Measurements from ENCODE around the gene PCGF5.

PCGF5 gene

DNA sequence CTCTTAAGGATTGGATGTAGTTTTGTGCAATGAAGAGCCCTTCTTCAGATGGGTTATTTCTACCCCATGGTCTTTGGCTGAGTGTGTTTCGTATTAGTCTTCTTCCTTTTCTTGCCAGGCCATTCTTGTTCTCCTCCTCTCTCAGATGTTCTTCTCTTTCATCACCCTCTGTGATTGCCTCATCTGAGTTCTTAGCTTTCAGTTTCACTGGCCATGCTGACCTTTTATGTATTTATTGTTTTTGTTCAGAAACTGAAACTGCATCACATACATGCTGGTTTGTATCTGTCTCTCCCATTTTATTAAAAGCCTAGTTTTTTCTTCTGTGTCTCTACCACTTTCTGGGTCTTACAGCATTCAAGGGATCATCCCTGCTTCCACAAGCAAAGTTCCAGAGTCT lies 21.7 kb upstream of the PCGF5 start:
- peak; percentile 91 for DNase-seq (ENCODE audit: low read depth)
- H3K4me3 ChIP-seq (ENCODE audit: control insufficient read depth, low read depth, low read length) = no peak overlapping the region
- TF ChIP-seq, protein P1, sequence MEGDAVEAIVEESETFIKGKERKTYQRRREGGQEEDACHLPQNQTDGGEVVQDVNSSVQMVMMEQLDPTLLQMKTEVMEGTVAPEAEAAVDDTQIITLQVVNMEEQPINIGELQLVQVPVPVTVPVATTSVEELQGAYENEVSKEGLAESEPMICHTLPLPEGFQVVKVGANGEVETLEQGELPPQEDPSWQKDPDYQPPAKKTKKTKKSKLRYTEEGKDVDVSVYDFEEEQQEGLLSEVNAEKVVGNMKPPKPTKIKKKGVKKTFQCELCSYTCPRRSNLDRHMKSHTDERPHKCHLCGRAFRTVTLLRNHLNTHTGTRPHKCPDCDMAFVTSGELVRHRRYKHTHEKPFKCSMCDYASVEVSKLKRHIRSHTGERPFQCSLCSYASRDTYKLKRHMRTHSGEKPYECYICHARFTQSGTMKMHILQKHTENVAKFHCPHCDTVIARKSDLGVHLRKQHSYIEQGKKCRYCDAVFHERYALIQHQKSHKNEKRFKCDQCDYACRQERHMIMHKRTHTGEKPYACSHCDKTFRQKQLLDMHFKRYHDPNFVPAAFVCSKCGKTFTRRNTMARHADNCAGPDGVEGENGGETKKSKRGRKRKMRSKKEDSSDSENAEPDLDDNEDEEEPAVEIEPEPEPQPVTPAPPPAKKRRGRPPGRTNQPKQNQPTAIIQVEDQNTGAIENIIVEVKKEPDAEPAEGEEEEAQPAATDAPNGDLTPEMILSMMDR (conservative IDR thresholded peaks at IDR 0.05; ENCODE audit: control insufficient read depth, insufficient read depth, low read depth, low read length) = no peak

DNA sequence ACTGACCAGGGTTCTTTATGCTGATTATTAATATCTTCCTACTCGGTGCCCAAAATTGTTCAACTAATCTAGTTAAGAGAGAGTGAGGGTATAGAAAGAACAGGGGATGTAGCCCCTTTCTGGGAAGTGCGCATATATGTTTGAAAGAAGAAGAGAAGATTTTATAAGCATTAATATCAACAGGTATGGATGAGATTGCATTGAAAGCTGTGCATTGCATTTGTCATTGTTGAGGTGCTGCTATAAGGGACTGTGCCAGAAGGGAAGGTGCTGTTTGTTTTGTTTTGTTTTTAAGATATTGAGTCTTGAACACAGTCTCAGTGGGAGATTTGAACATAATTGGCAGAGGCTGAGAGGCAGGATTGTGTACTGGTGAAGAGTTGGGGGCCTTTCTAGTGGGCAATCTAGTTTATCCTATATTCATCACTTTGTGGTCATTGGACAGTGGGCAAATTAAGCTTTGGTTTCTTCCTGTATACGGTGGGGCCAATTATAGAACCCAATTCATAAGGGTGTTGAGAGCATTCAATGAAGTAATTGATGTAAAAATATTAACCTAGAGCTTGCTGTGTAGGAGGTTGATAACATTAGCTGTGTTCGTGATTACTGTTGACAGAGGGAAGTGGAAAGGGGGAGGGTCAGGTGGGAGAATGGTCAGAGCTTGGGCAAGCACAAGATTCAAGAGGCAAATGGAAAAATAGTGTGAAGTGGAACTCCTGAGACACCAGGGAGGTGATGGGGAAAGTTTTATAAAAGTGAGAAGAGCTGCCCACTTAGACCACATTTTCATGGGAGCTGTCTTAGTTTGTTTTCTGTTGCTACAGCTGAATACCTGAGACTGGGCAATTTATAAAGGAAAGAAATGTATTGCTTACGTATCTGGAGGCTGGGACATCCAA lies 19.9 kb upstream of the PCGF5 start:
- TF ChIP-seq, protein P1 (conservative IDR thresholded peaks at IDR 0.05; ENCODE audit: control insufficient read depth, insufficient read depth, low read depth, low read length) = no peak
- no peak for DNase-seq (ENCODE audit: low read depth)

DNA sequence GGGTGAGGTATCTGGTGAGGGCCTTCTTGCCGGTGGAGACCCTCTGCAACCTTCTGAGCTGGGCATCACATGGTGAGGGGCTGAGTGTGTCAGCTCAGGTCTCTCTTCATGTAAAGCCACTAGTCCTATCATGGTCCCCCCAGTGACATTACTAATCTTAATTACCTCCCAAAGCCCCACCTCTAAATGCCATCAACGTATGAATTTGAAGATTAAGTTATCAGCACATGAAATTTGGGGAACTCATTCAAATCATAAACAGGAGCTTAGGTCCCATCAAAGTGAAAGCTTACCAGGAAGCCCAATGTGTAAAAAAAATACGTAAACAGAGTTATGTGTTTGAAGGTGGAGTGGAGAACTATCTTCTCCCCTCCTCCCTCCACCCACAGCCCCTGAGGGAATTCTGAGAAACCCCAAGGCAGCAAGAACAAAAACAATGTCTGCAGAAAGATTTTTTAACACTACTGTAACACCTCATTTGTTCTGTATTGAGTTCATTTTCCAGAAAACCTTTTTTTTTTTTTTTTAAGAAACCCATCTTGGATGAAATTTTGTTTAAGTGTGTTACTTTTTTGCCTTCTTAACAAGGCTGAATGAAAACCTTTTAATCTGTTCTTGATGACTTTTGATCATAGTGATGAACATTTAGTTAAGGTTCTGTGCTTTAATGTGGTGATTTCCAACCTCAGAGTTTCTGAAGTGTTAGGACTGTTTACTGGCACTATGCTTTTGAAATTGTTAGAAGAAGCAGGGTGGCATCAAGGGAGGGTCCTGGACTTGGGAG lies 19.1 kb upstream of the PCGF5 start:
- DNase-seq (ENCODE audit: low read depth) = peak; percentile 34
- TF ChIP-seq, protein P1 (conservative IDR thresholded peaks at IDR 0.05; ENCODE audit: control insufficient read depth, insufficient read depth, low read depth, low read length) = no peak
- H3K4me3 ChIP-seq (ENCODE audit: control insufficient read depth, low read depth, low read length) = no peak overlapping the region

More for the DNA sequence above, 19.9 kb upstream of the PCGF5 start:
- no peak overlapping the region for H3K4me3 ChIP-seq (ENCODE audit: control insufficient read depth, low read depth, low read length)

DNA sequence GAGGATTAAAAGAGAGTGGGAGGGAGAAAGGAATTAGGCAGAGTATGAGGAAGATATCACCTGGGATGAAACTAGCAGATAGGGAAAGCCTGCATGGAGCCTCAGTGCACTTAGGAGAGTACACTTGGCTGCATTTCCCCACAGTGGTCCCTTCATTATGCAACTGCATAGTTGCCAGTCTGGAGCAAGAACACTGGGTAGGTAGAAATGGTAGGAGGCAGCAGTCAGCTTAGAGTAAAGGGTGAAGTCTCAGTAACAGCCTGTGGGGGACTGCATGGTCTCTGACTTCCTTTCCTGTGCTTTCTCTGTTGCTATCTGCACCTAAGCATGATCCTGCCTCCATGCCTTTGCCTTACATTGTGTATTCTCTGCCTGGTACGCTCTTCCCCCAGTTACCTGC lies 14.0 kb upstream of the PCGF5 start:
- DNase-seq (ENCODE audit: low read depth) = no peak
- TF ChIP-seq, protein P1 (conservative IDR thresholded peaks at IDR 0.05; ENCODE audit: control insufficient read depth, insufficient read depth, low read depth, low read length) = no peak
- H3K4me3 ChIP-seq (ENCODE audit: control insufficient read depth, low read depth, low read length) = no peak overlapping the region

DNA sequence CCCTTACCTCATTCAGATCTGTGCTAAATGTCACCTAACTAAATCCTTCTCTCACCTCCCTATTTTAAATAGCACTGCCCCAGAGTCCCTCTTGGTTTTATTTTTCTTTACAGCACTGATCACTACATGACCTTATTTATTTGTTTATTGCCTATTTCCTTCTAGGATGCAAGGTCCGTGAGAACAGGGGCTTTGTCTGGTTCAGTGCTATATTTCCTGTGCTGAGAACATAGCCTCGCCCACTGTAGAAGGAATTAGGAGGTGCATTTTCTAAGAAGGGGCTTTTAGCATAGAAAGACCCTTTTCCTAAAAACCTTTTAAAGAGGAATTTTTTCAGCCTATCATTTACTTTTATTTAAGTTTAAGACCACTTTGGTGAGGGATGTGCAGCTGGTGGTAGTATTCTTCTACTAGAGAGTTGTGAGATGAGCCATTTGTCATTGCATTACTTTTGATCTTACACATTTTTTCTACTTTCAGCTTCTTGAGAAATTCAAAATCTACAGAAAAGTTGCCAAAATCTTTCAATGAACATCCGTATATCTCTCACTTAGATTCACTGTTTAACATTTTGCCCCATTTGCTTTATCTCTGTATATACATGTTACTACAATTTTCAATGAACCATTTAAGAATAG lies 13.5 kb upstream of the PCGF5 start:
- DNase-seq (ENCODE audit: low read depth) = no peak
- TF ChIP-seq, protein P1 (conservative IDR thresholded peaks at IDR 0.05; ENCODE audit: control insufficient read depth, insufficient read depth, low read depth, low read length) = no peak
- no peak overlapping the region for H3K4me3 ChIP-seq (ENCODE audit: control insufficient read depth, low read depth, low read length)

DNA sequence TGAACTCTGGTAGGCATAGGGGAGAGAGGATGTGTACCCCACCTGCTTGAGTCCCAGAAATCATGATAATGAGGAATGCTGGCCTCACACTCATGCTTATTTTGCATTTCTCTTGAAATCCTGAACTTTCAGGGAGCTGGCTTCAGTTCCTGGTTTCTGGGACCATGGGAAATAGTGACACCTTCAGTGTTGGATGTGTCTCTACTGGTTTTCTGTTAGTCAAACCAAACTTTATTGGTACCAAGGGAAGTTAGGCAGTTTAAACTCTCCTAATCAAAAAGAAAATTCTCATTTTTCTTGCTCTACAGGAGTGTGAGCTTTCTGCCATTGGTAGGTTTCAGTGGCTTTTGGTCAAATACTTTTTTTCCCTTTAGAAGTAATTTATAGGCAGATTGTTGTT lies 11.8 kb upstream of the PCGF5 start:
- DNase-seq (ENCODE audit: low read depth) = no peak
- TF ChIP-seq, protein P1 (conservative IDR thresholded peaks at IDR 0.05; ENCODE audit: control insufficient read depth, insufficient read depth, low read depth, low read length) = peak; percentile 4
- no peak overlapping the region for H3K4me3 ChIP-seq (ENCODE audit: control insufficient read depth, low read depth, low read length)
